H1 (cell line): Measurements from ENCODE around the gene ZDHHC1.

Experiments
- CTCF ChIP-seq, 3 experiments: IDR thresholded peaks; 1 replicate in 2 of 3; 2 replicates in 1 of 3; pipeline versions ENCODE4 v1.5.1 to v1.6.1; 2011; ENCODE audit warnings: low read length in 3 of 3, mild to moderate bottlenecking in 3 of 3, inconsistent platforms in 2 of 3, low read depth in 1 of 3, moderate library complexity in 1 of 3; ENCODE audit not compliant: insufficient read depth in 1 of 3; ENCODE audit errors: control extremely low read depth in 1 of 3
- KDM5A ChIP-seq: fragments of 200-600 bp; IDR thresholded peaks from 2 replicates; pipeline ENCODE4 v1.7.1; 2012; ENCODE audit warnings: mild to moderate bottlenecking, low read length, inconsistent platforms, mixed read lengths
- POLR2A ChIP-seq, 2 experiments: IDR thresholded peaks; 1 replicate in 1 of 2; 2 replicates in 1 of 2; pipeline ENCODE4 v1.6.1; 2011; ENCODE audit warnings: low read depth in 2 of 2, low read length in 2 of 2, mild to moderate bottlenecking in 2 of 2; ENCODE audit errors: control extremely low read depth in 1 of 2
- SIN3A ChIP-seq, 2 experiments: IDR thresholded peaks in 1 of 2; conservative IDR thresholded peaks in 1 of 2; 2 replicates each; pipeline ENCODE4 v1.6.1; 2011 to 2012; ENCODE audit warnings: low read length in 2 of 2, improper control_type of control experiment in 1 of 2, low read depth in 1 of 2, mild to moderate bottlenecking in 1 of 2

GRCh38 chr16:67457611-67458010, 41.3 kb upstream of the ZDHHC1 start:
- TF ChIP-seq CTCF (IDR thresholded peaks at IDR 0.05; ENCODE audit: control extremely low read depth in 1 of 3, insufficient read depth in 1 of 3, low read depth in 1 of 3, low read length in 3 of 3) (no peak), KDM5A (no peak), POLR2A (IDR thresholded peaks at IDR 0.05; ENCODE audit: control extremely low read depth in 1 of 2, low read depth in 2 of 2, low read length in 2 of 2) (no peak), SIN3A (conservative IDR thresholded peaks at IDR 0.05 in 1 of 2, IDR thresholded peaks at IDR 0.05 in 1 of 2; ENCODE audit: low read depth in 1 of 2, low read length in 2 of 2) (no peak)
